HFF-Myc (cell line): ENCODE measurements around the gene IL1RAPL2.

Source experiments
- DNase-seq: peaks from one replicate; pipeline ENCODE4 v3.0.0-alpha.2; 2011; ENCODE audit warnings: low read depth; ENCODE audit errors: extremely low read depth
- H3K4me3 ChIP-seq: replicated peaks from 2 replicates; pipeline ENCODE4 v1.5.1; 2011; ENCODE audit warnings: low read depth, mild to moderate bottlenecking, control low read depth, low read length
- CTCF ChIP-seq: IDR thresholded peaks from 2 replicates; pipeline ENCODE4 v1.5.1; 2012; ENCODE audit warnings: mild to moderate bottlenecking, low read depth, low read length, control low read depth; ENCODE audit errors: missing control alignments

Gene IL1RAPL2

GRCh38 chrX:105210258-105210657, 644.3 kb downstream of the IL1RAPL2 start:
- DNase-seq, result no peak
- no peak overlapping the region for H3K4me3 ChIP-seq
- TF ChIP-seq CTCF, result no peak

GRCh38 chrX:105211066-105211575, 645.1 kb downstream of the IL1RAPL2 start:
- no peak for TF ChIP-seq CTCF
- DNase-seq, result no peak
- H3K4me3 ChIP-seq, result no peak overlapping the region

- no peak for DNase-seq
These were observed 653.7 kb downstream of the IL1RAPL2 start for GRCh38 chrX:105219454-105220401.

GRCh38 chrX:105220636-105221035, 654.6 kb downstream of the IL1RAPL2 start, which contains the start of gene TEX13A:
Gene TEX13A (minus strand): TSS chrX:105220694. CDS start chrX:105220397, 297 bp downstream.
- no peak for TF ChIP-seq CTCF
- H3K4me3 ChIP-seq, result no peak within 1 kb of the TSS
- DNase-seq, result no peak

More at GRCh38 chrX:105219454-105220401, 653.7 kb downstream of the IL1RAPL2 start:
- H3K4me3 ChIP-seq, result no peak overlapping the region
- no peak for TF ChIP-seq CTCF

GRCh38 chrX:105221374-105221773, 655.4 kb downstream of the IL1RAPL2 start:
- no peak overlapping the region for H3K4me3 ChIP-seq
- TF ChIP-seq CTCF, result no peak
- no peak for DNase-seq

GRCh38 chrX:105226499-105226898, 660.5 kb downstream of the IL1RAPL2 start:
- no peak for DNase-seq
- H3K4me3 ChIP-seq, result no peak overlapping the region
- no peak for TF ChIP-seq CTCF
